Measurements from ENCODE around the gene CDK19. TPM values are rescaled to one million over a fixed set of nuclear protein-coding genes. Genes with fewer than 3 reads are reported as not detected.
"Not testable (repeated sequence)": the region's sequence is repeated elsewhere in the genome, so short reads cannot be mapped to it uniquely, and the experiment has no call there.

Gene CDK19
- polyA plus RNA-seq, 1 of the 3 experiments (the other 2 are of a cell fraction) = 6.5 TPM

- no peak overlapping the region for H3K9ac ChIP-seq
- TF ChIP-seq FOXM1 (IDR thresholded peaks at IDR 0.05; ENCODE audit: low read depth) (no peak), YY1 (IDR thresholded peaks at IDR 0.05; ENCODE audit: low read depth) (no peak), RAD21 (IDR thresholded peaks at IDR 0.05; ENCODE audit: low read length) (no peak), SMC3 (IDR thresholded peaks at IDR 0.05; ENCODE audit: low read depth, low read length) (no peak), ZBTB33 (IDR thresholded peaks at IDR 0.05; ENCODE audit: borderline replicate concordance, low read depth) (no peak), RCOR1 (IDR thresholded peaks at IDR 0.05; ENCODE audit: low read length) (no peak), TCF12 (IDR thresholded peaks at IDR 0.05) (no peak), MEF2A (IDR thresholded peaks at IDR 0.05; ENCODE audit: borderline replicate concordance, low read depth) (no peak), EP300 (IDR thresholded peaks at IDR 0.05; ENCODE audit: borderline replicate concordance in 1 of 2, low read depth in 1 of 2, low read length in 1 of 2) (no peak), POLR2AphosphoS5 (IDR thresholded peaks at IDR 0.05; ENCODE audit: low read depth, low read length) (no peak), ELF1 (IDR thresholded peaks at IDR 0.05) (no peak), EZH2phosphoT487 (IDR thresholded peaks at IDR 0.05; ENCODE audit: borderline replicate concordance, low read depth) (no peak)
- TF ChIP-seq, protein P1, sequence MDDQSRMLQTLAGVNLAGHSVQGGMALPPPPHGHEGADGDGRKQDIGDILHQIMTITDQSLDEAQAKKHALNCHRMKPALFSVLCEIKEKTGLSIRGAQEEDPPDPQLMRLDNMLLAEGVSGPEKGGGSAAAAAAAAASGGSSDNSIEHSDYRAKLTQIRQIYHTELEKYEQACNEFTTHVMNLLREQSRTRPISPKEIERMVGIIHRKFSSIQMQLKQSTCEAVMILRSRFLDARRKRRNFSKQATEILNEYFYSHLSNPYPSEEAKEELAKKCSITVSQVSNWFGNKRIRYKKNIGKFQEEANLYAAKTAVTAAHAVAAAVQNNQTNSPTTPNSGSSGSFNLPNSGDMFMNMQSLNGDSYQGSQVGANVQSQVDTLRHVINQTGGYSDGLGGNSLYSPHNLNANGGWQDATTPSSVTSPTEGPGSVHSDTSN (IDR thresholded peaks at IDR 0.05) = no peak
- H3K4me1 ChIP-seq (ENCODE audit: control insufficient read depth in 1 of 2, insufficient read depth in 2 of 2, low read depth in 1 of 2, low read length in 1 of 2) = peaks cover 0 to 6% of the 10 kb centered on the region in 2 experiments; a peak in 3 of 4 replicates
- no peak overlapping the region for H3K4me2 ChIP-seq
- ChIA-PET CTCF (interaction anchor here (0.9 to 1.4 kb wide), 3 partner anchors 68 to 268 kb away, joined by 3 read pairs; no protein-coding TSS in a partner anchor), POLR2A (interaction anchor here (1.9 kb wide), 1 partner anchor 64 kb away, joined by 4 read pairs; the partner anchor contains the start of gene AMD1)
- H3K9me3 ChIP-seq = no peaks in the 10 kb centered on the region
- DNase-seq = no peak
- H2AFZ ChIP-seq (ENCODE audit: low read depth) = no peak overlapping the region
- no peaks in the 10 kb centered on the region for H3K36me3 ChIP-seq (replicated peaks in 1 of 2; ENCODE audit: control insufficient read depth in 1 of 2, insufficient read depth in 2 of 2, low read length in 1 of 2)
- WGBS (ENCODE audit: low lambda C conversion rate) = 90% methylated on average over 8 of the region's 10 CpGs
- H4K20me1 ChIP-seq (ENCODE audit: insufficient read depth) = peaks cover 28% of the 10 kb centered on the region; the same call in 1 of the 2 replicates
- no peak overlapping the region for H3K4me3 ChIP-seq (ENCODE audit: low read depth in 2 of 2, low read length in 1 of 2)
- no peaks in the 10 kb centered on the region for H3F3A ChIP-seq (replicated peaks; ENCODE audit: insufficient read depth)
- H3K9me2 ChIP-seq = no peaks in the 10 kb centered on the region
- no peaks in the 10 kb centered on the region for H3K27me3 ChIP-seq (ENCODE audit: insufficient read depth)
- no peak overlapping the region for H3K27ac ChIP-seq (ENCODE audit: low read depth in 2 of 2, low read length in 1 of 2)
- H3K79me2 ChIP-seq (ENCODE audit: insufficient read depth) = peaks cover 90% of the 10 kb centered on the region
These were observed 4.2 kb downstream of the CDK19 start for GRCh38 chr6:110810896-110811586.

GRCh38 chr6:110809792-110810191, 5.5 kb downstream of the CDK19 start:
- no peak overlapping the region for H3K27ac ChIP-seq (ENCODE audit: low read depth in 2 of 2, low read length in 1 of 2)
- ChIA-PET CTCF (interaction anchor here (1.4 kb wide), 1 partner anchor 76 kb away, joined by 3 read pairs; no protein-coding TSS in a partner anchor), POLR2A (interaction anchor here (1.9 kb wide), 1 partner anchor 65 kb away, joined by 4 read pairs; the partner anchor contains the start of gene AMD1)
- no peak for DNase-seq
- WGBS (ENCODE audit: low lambda C conversion rate) = 93% methylated on average over 2 of the region's 2 CpGs
- H3K4me2 ChIP-seq = no peak overlapping the region
- H3K36me3 ChIP-seq (replicated peaks in 1 of 2; ENCODE audit: control insufficient read depth in 1 of 2, insufficient read depth in 2 of 2, low read length in 1 of 2) = no peaks in the 10 kb centered on the region
- H3K79me2 ChIP-seq (ENCODE audit: insufficient read depth) = peaks cover 100% of the 10 kb centered on the region
- no peak overlapping the region for H3K9ac ChIP-seq
- H3K4me3 ChIP-seq (ENCODE audit: low read depth in 2 of 2, low read length in 1 of 2) = no peak overlapping the region
- peaks cover 0 to 6% of the 10 kb centered on the region in 2 experiments; a peak in 3 of 4 replicates for H3K4me1 ChIP-seq (ENCODE audit: control insufficient read depth in 1 of 2, insufficient read depth in 2 of 2, low read depth in 1 of 2, low read length in 1 of 2)
- TF ChIP-seq RAD21 (IDR thresholded peaks at IDR 0.05; ENCODE audit: low read length) = no peak
- TF ChIP-seq, protein P2, sequence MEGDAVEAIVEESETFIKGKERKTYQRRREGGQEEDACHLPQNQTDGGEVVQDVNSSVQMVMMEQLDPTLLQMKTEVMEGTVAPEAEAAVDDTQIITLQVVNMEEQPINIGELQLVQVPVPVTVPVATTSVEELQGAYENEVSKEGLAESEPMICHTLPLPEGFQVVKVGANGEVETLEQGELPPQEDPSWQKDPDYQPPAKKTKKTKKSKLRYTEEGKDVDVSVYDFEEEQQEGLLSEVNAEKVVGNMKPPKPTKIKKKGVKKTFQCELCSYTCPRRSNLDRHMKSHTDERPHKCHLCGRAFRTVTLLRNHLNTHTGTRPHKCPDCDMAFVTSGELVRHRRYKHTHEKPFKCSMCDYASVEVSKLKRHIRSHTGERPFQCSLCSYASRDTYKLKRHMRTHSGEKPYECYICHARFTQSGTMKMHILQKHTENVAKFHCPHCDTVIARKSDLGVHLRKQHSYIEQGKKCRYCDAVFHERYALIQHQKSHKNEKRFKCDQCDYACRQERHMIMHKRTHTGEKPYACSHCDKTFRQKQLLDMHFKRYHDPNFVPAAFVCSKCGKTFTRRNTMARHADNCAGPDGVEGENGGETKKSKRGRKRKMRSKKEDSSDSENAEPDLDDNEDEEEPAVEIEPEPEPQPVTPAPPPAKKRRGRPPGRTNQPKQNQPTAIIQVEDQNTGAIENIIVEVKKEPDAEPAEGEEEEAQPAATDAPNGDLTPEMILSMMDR (IDR thresholded peaks at IDR 0.05) = no peak
- no peaks in the 10 kb centered on the region for H3K27me3 ChIP-seq (ENCODE audit: insufficient read depth)
- H3F3A ChIP-seq (replicated peaks; ENCODE audit: insufficient read depth) = no peaks in the 10 kb centered on the region
- H3K9me2 ChIP-seq = no peaks in the 10 kb centered on the region
- H2AFZ ChIP-seq (ENCODE audit: low read depth) = no peak overlapping the region
- H3K9me3 ChIP-seq = no peaks in the 10 kb centered on the region
- peaks cover 28% of the 10 kb centered on the region; the same call in 1 of the 2 replicates for H4K20me1 ChIP-seq (ENCODE audit: insufficient read depth)

- H3K79me2 ChIP-seq (ENCODE audit: insufficient read depth) = peaks cover 99% of the 10 kb centered on the region
- H3K4me1 ChIP-seq (ENCODE audit: control insufficient read depth in 1 of 2, insufficient read depth in 2 of 2, low read depth in 1 of 2, low read length in 1 of 2); H2AFZ ChIP-seq (ENCODE audit: low read depth); POLR2A ChIA-PET; H3K27me3 ChIP-seq (ENCODE audit: insufficient read depth); H3K9me2 ChIP-seq; H3K36me3 ChIP-seq (replicated peaks in 1 of 2; ENCODE audit: control insufficient read depth in 1 of 2, insufficient read depth in 2 of 2, low read length in 1 of 2); H3K27ac ChIP-seq (ENCODE audit: low read depth in 2 of 2, low read length in 1 of 2); H3K9ac ChIP-seq; H3K4me3 ChIP-seq (ENCODE audit: low read depth in 2 of 2, low read length in 1 of 2); H3F3A ChIP-seq (replicated peaks; ENCODE audit: insufficient read depth); H3K9me3 ChIP-seq; DNase-seq; H4K20me1 ChIP-seq (ENCODE audit: insufficient read depth); H3K4me2 ChIP-seq: not testable (repeated sequence)
- 90% methylated on average over 3 of the region's 3 CpGs for WGBS (ENCODE audit: low lambda C conversion rate)
- CTCF ChIA-PET = interaction anchor here (1.9 kb wide), 1 partner anchor 12 kb away, joined by 4 read pairs; no protein-coding TSS in a partner anchor
These were observed 13.1 kb downstream of the CDK19 start for GRCh38 chr6:110802175-110802574.

All from SK-N-SH (cell line).